Stimulated activated CD8-positive, alpha-beta memory T cell treated with anti-CD3 and anti-CD28 coated beads, Interleukin-7, amount 100 ng/mL, for 1 hour (primary cell): ENCODE measurements around the gene THADA.

ENCODE experiments used
- DNase-seq, 2 donors: peaks; one replicate each; pipeline ENCODE4 v3.0.0-alpha.2; 2020; ENCODE audit warnings: low read depth in 2 of 2

Gene THADA

DNA sequence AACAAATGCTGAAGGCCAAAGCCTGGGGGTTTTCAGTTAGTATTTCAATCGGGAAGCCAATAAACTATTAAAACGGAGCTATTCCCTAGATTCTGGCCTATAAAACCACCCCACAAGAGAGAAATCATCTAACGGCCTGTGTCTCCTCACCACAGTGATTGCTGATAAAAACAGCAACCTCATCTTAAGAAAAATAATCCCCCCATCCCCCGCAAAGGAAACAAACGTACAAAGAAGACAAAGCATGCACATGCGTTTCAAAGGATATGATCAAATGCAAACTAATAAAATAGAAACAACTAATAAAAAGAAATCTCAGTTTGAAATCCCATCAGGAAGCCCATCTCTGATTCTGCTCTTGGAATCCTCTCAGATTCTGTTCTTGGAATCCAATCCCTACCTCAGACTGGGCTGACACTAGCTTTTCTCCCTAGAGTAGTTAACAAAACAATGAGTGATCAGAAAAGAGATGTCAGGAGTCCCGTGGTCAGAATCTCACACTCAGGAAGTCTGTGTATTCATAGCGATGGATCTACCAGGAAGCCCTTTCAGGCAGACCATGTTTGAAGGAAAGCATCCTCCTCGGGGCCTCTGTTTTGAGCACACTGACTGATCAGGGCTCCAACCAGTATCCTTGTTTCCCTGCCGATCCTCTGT, 150.7 kb downstream of the THADA start:
- no peak for DNase-seq

GRCh38 chr2:43443282-43443681, 152.6 kb downstream of the THADA start:
- DNase-seq: no peak

DNA sequence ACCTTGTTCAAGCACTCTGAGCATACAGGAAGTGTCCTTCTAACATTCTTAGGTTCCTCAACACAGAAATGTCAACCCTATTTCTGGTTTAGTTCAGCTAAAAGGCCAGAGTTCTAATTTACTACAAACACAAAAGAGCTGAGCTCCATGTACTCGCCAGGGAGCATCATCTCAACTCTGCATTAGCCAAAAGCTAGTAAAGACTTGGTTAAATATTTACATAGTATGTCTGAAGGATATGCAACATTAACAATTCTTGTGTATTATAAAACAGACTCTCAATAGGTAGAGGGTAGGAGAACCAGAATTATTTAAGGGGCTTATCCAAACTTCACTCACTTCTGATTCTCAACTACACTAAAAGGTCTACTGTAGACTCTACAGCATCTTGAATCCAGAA, 154.6 kb downstream of the THADA start:
- DNase-seq: no peak

- no peak for DNase-seq
Measured at GRCh38 chr2:43438858-43439655, 156.8 kb downstream of the THADA start.

DNA sequence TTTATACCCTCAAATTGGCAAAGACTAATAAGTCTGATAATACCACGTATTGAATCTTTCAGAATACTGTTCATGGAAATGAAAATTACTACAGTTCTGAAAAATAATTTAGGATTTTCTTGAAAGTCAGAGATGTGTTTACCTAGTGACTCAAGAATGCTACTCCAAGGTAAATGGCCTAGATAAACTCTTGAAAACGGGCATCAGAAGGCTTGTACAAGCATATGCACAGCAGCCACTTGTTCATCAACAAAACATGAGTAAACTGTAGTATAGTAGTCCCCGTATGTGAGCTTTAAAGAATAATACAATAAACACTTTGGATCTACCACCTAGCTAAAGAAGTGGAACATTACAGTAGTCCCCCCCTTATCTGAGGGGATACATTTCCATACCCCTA, 157.5 kb downstream of the THADA start:
- no peak for DNase-seq

DNA sequence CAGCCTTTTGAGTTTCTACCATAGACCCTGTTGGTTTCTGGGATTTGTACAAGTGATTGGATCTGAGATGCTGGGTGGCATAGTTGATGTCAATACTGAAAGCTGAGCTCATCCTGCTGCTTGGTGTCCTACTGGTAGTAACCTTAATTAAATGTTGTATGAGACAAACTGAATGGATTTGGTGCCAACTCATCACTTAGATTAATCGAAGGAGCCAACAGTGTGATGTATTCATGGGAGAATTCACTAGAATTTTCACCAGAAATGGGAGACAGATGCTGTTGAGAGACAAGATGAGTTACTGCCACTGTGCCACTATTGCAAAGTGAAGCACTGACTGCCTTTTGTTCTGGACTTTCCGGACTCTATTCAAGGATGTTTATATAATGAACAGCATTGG, 158.5 kb downstream of the THADA start:
- no peak for DNase-seq

- DNase-seq: no peak
Measured at GRCh38 chr2:43436431-43436830, 159.4 kb downstream of the THADA start.

- DNase-seq: no peak
Measured at GRCh38 chr2:43435746-43436145, 160.1 kb downstream of the THADA start.

GRCh38 chr2:43430489-43430888, 165.3 kb downstream of the THADA start:
- no peak for DNase-seq

DNA sequence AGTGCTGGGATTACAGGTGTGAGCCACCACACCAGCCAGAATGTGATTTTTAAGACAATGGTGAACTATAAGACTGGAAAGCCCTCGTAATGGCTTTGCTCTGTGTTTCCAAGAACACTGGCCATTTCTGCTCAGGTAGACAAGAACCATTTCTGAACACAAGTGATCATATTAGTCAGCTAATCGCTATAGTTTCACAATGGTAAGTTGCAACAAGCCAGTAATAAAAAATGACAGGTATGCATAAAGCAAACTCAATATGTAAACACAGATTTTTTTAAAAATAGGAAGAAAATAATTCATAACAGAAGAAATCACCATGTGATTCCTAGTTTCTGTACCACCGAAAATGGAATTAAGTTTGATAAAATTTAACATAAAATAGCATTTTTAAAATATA, 166.5 kb downstream of the THADA start:
- no peak for DNase-seq

DNA sequence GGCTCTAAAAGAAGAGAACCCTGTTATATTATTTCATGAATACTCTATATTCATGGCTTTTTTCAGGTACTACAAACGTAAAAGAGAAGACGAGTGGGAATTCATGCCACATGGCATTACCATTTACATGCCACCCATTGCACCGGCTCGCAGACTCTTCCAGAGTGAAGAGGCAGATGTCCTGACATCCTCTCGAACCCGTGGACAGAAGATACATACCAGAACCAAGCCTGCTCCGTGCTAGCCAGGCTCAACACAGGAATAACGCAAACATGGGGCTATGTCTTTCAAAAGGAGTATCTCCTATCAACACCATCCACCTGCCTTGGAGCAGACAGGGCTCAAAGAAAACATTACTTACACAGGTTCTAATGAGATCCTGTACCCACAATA, 168.8 kb downstream of the THADA start:
- no peak for DNase-seq

- DNase-seq: peak; percentile 13 to 23
Measured at GRCh38 chr2:43426305-43427031, 169.4 kb downstream of the THADA start.

DNA sequence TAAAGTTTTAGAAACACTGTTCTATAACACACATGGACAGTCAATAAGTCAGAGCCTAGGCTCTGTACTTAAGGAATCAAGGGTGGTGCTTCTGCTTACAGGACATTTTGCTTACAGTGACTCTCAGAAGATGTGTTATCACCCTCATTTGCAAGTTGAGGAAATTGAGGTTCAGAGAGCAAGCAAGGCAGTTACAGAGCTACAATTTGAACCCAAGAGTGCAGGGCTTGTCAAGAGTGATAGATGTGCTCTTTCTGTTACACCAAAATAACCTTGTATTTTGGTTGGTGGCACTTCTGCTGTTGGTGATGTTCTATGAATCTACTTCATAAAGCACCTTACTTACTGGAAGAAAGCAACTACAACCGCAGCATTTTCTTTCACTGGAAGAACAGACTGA, 170.2 kb downstream of the THADA start:
- DNase-seq: no peak

DNA sequence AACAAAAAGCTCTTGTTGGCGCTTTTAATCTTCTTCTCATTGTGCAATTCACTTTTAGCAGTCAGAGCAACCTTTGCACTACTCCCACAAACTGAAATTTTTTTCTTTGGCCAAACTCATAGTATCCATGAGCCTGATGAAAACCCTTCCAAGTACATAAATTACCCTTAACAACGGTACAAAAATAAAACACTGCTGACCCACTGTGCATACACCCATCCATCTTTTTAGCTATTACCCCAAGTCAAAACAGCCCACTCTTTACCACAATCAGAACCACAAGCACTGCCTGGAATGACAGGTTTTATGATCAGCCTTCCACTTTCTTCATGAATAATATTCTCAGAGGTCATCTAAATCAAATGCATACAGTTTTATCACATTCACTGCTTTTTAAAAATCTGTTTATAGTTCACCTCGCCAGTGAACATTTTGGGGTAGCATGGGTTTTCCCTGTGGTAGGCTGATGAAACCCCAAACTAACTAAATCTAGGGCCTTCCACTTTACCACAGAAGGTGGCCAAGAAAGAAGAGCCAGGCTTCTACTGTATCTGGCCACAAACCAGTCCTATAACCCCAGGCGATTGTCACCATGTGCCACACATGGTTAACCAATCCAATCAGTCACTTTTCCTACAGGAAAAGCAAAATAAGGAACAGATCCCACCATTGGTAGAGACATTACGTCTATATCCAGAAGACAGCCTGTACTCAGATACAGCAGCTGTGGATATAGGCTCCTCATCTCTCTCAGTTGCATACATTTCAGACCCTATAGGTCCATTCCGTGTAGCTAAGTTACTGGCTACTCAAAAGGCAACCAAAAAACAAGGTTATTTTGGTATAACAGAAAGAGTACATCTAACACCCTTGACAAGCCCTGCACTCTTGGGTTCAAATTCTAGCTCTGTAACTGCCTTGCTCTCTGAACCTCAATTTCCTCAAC, 171.3 kb downstream of the THADA start:
- no peak for DNase-seq

- no peak for DNase-seq
Measured at GRCh38 chr2:43423941-43424261, 171.9 kb downstream of the THADA start.

- DNase-seq: no peak
Measured at GRCh38 chr2:43421194-43421593, 174.6 kb downstream of the THADA start.

- no peak for DNase-seq
Measured at GRCh38 chr2:43420389-43420801, 175.4 kb downstream of the THADA start.

GRCh38 chr2:43419876-43420275, 176.0 kb downstream of the THADA start:
- no peak for DNase-seq

DNA sequence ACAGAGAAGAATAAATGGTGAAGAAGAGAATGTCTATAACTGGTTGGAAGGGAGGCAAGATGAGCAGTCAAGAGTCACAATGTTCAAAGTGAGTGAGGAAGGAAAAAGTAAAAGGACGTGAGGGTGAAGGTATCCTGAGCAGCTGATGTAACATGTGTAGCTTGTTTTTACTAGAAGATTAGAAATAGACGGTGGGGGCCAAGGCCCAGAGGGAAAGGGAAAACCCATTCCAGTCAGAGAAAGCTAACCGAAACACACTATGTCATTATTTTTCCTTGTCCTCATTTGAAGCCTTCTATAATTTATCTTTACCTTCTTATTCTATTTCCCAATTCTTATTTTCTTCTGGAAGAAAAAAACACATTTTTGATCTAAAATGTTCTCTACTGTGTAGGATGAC, 176.6 kb downstream of the THADA start:
- DNase-seq: no peak

- no peak for DNase-seq
Measured at GRCh38 chr2:43418680-43419079, 177.2 kb downstream of the THADA start.

- DNase-seq: no peak
Measured at GRCh38 chr2:43417300-43417699, 178.5 kb downstream of the THADA start.

DNA sequence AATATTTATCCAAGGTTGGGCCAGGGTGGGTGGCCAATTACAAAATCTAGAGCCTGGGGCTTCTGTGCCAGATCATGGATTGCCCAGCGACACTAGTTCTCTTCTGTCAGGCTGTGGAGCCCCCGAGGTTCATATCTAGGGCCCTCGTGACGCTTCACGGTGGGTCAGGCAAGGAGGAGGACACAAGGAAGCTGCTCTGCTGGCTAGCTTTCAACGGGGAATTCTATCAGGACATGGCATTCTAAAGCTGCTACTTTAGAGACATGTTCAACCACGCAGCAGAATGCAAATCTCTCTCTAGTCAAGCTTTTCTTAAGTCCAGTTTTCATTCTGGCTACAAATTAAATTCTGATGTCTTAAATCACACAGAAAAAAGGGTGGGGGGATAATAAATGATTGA, 180.2 kb downstream of the THADA start:
- DNase-seq: no peak
